Lower leg skin (tissue), 3 donors: ENCODE results near the gene OR2Y1.

ENCODE experiments used
- CTCF ChIP-seq, 3 donors: fragments of 450-650 bp; IDR thresholded peaks; one replicate each; pipeline ENCODE4 v1.5.1; 2016; ENCODE audit warnings: antibody characterized with exemption in 3 of 3, mild to moderate bottlenecking in 3 of 3, moderate library complexity in 2 of 3
- POLR2A ChIP-seq, 2 donors: fragments of 450-650 bp; IDR thresholded peaks; one replicate each; pipeline ENCODE4 v1.6.1; 2016 to 2017; ENCODE audit warnings: antibody characterized with exemption in 2 of 2, mild to moderate bottlenecking in 1 of 2, moderate library complexity in 1 of 2

GRCh38 chr5:180769821-180770220 lies 30.0 kb upstream of the OR2Y1 start:
- no peak for TF ChIP-seq POLR2A (IDR thresholded peaks at IDR 0.05)
- TF ChIP-seq CTCF (IDR thresholded peaks at IDR 0.05) = no peak
